ENCODE measurements around the gene MOB4.

The MOB4 gene

GRCh38 chr2:197538412-197538811 is 22.5 kb downstream of the MOB4 start:
- Histone ChIP-seq H3K36me3 (ENCODE audit: insufficient read depth, low read length) (peaks cover 73% of the 10 kb centered on the region), H3K4me3 (ENCODE audit: low read depth, low read length, poor library complexity, severe bottlenecking) (no peak overlapping the region), H2AFZ (ENCODE audit: low read length) (no peak overlapping the region), H4K20me1 (ENCODE audit: insufficient read depth, low read length) (no peaks in the 10 kb centered on the region), H3K79me2 (ENCODE audit: insufficient read depth, low read length) (no peaks in the 10 kb centered on the region), H3K27ac (ENCODE audit: low read depth, low read length, poor library complexity, severe bottlenecking) (no peak overlapping the region), H3K9ac (ENCODE audit: low read length) (no peak overlapping the region), H3K9me2 (ENCODE audit: low read depth, low read length) (no peaks in the 10 kb centered on the region), H3K4me1 (ENCODE audit: insufficient read depth, low read length, severe bottlenecking) (no peaks in the 10 kb centered on the region), H3K27me3 (ENCODE audit: insufficient read depth, low read length) (no peaks in the 10 kb centered on the region), H3K4me2 (ENCODE audit: low read length) (no peak overlapping the region), H3K9me3 (ENCODE audit: low read length) (no peaks in the 10 kb centered on the region), H3F3A (ENCODE audit: insufficient read depth, low read length) (no peaks in the 10 kb centered on the region)
- TF ChIP-seq EZH2 (IDR thresholded peaks at IDR 0.05; ENCODE audit: borderline replicate concordance, low read length) (no peak), CTCF (IDR thresholded peaks at IDR 0.05; ENCODE audit: low read length) (no peak)

- H3K79me2 ChIP-seq (ENCODE audit: insufficient read depth, low read length) = no peaks in the 10 kb centered on the region
- H4K20me1 ChIP-seq (ENCODE audit: insufficient read depth, low read length) = no peaks in the 10 kb centered on the region
- H3K36me3 ChIP-seq (ENCODE audit: insufficient read depth, low read length) = peaks cover 86% of the 10 kb centered on the region
- no peaks in the 10 kb centered on the region for H3K4me1 ChIP-seq (ENCODE audit: insufficient read depth, low read length, severe bottlenecking)
- no peak overlapping the region for H3K4me2 ChIP-seq (ENCODE audit: low read length)
- no peaks in the 10 kb centered on the region for H3K9me3 ChIP-seq (ENCODE audit: low read length)
- H3K9me2 ChIP-seq (ENCODE audit: low read depth, low read length) = no peaks in the 10 kb centered on the region
- H3K27me3 ChIP-seq (ENCODE audit: insufficient read depth, low read length) = no peaks in the 10 kb centered on the region
- no peak overlapping the region for H3K27ac ChIP-seq (ENCODE audit: low read depth, low read length, poor library complexity, severe bottlenecking)
- H2AFZ ChIP-seq (ENCODE audit: low read length) = no peak overlapping the region
- no peak overlapping the region for H3K4me3 ChIP-seq (ENCODE audit: low read depth, low read length, poor library complexity, severe bottlenecking)
- TF ChIP-seq CTCF (IDR thresholded peaks at IDR 0.05; ENCODE audit: low read length) (no peak), EZH2 (IDR thresholded peaks at IDR 0.05; ENCODE audit: borderline replicate concordance, low read length) (no peak)
- no peak overlapping the region for H3K9ac ChIP-seq (ENCODE audit: low read length)
- H3F3A ChIP-seq (ENCODE audit: insufficient read depth, low read length) = no peaks in the 10 kb centered on the region
Measured at GRCh38 chr2:197539734-197540133, 23.9 kb downstream of the MOB4 start.

GRCh38 chr2:197543206-197543605 is 27.3 kb downstream of the MOB4 start:
- H4K20me1 ChIP-seq (ENCODE audit: insufficient read depth, low read length) = no peaks in the 10 kb centered on the region
- no peak overlapping the region for H3K4me2 ChIP-seq (ENCODE audit: low read length)
- H3F3A ChIP-seq (ENCODE audit: insufficient read depth, low read length) = no peaks in the 10 kb centered on the region
- H3K9me3 ChIP-seq (ENCODE audit: low read length) = no peaks in the 10 kb centered on the region
- H3K9ac ChIP-seq (ENCODE audit: low read length) = no peak overlapping the region
- TF ChIP-seq CTCF (IDR thresholded peaks at IDR 0.05; ENCODE audit: low read length) (no peak), EZH2 (IDR thresholded peaks at IDR 0.05; ENCODE audit: borderline replicate concordance, low read length) (no peak)
- no peak overlapping the region for H3K27ac ChIP-seq (ENCODE audit: low read depth, low read length, poor library complexity, severe bottlenecking)
- H3K36me3 ChIP-seq (ENCODE audit: insufficient read depth, low read length) = peaks cover 89% of the 10 kb centered on the region
- H3K9me2 ChIP-seq (ENCODE audit: low read depth, low read length) = no peaks in the 10 kb centered on the region
- H3K79me2 ChIP-seq (ENCODE audit: insufficient read depth, low read length) = no peaks in the 10 kb centered on the region
- H3K27me3 ChIP-seq (ENCODE audit: insufficient read depth, low read length) = no peaks in the 10 kb centered on the region
- no peaks in the 10 kb centered on the region for H3K4me1 ChIP-seq (ENCODE audit: insufficient read depth, low read length, severe bottlenecking)
- no peak overlapping the region for H2AFZ ChIP-seq (ENCODE audit: low read length)
- no peak overlapping the region for H3K4me3 ChIP-seq (ENCODE audit: low read depth, low read length, poor library complexity, severe bottlenecking)
